ENCODE measurements around the gene ME3. TPM values are rescaled to one million over a fixed set of nuclear protein-coding genes. Genes with fewer than 3 reads are reported as not detected.

ME3 gene
- total RNA-seq, 4 donors from 2014 or later = 1.9 to 18.3 (median 5.6) TPM

DNA sequence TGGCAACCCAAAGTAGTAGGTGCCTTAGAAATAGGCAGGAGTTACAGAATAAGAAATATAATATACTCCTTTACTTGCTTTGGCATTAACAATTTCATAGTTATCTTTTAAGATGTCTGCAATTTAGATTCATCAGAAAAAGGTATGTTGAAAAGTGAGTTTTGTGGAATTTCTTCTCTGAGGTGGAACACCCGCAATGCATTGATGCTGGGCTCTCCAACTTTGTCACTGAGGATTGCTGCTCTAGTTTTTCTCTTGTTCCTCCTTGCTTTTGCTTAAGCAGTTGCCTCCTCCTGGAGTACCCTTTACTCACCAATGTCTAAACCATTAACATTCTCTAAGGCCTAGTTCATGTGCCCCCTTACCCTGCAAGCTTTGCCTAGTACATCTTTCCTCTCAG, 14.1 kb upstream of the ME3 start:
- Histone ChIP-seq H3K9me3 (no peaks in the 10 kb centered on the region), H3K27ac (no peak overlapping the region), H3K4me3 (no peak overlapping the region), H3K27me3 (peaks cover 0 to 9% (median 0%) of the 10 kb centered on the region in 4 donors), H3K36me3 (no peaks in the 10 kb centered on the region), H3K4me1 (peaks cover 0 to 24% (median 0%) of the 10 kb centered on the region in 3 donors)
- WGBS, 2 donors = 90 to 100% methylated on average over 1 of the region's 1 CpG
- intact Hi-C loops (cut with DNase I) = no loop called here
- TF ChIP-seq, protein P1, sequence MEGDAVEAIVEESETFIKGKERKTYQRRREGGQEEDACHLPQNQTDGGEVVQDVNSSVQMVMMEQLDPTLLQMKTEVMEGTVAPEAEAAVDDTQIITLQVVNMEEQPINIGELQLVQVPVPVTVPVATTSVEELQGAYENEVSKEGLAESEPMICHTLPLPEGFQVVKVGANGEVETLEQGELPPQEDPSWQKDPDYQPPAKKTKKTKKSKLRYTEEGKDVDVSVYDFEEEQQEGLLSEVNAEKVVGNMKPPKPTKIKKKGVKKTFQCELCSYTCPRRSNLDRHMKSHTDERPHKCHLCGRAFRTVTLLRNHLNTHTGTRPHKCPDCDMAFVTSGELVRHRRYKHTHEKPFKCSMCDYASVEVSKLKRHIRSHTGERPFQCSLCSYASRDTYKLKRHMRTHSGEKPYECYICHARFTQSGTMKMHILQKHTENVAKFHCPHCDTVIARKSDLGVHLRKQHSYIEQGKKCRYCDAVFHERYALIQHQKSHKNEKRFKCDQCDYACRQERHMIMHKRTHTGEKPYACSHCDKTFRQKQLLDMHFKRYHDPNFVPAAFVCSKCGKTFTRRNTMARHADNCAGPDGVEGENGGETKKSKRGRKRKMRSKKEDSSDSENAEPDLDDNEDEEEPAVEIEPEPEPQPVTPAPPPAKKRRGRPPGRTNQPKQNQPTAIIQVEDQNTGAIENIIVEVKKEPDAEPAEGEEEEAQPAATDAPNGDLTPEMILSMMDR (IDR thresholded peaks at IDR 0.05) = no peak
- TF ChIP-seq POLR2A (IDR thresholded peaks at IDR 0.05) = no peak
- no peak for DNase-seq

DNA sequence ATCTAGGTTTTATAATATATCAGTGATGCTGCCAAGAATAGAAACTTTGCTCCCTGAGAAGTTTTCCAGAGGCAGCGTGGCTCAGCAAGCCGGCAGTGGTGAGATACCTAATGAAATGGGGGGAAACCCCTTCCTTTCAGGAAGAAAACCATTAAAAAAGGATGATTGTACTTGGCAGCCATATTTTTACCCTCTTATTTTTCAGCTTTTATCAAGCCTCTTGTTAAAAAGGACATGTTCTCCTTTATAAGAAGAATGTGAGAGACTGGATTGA, 9.0 kb upstream of the ME3 start:
- peak overlapping the region in 2 of 4 donors; percentile 39 to 48 for H3K27ac ChIP-seq
- TF ChIP-seq, protein P1 (IDR thresholded peaks at IDR 0.05) = no peak
- TF ChIP-seq POLR2A (IDR thresholded peaks at IDR 0.05) = no peak
- no peak for DNase-seq

DNA sequence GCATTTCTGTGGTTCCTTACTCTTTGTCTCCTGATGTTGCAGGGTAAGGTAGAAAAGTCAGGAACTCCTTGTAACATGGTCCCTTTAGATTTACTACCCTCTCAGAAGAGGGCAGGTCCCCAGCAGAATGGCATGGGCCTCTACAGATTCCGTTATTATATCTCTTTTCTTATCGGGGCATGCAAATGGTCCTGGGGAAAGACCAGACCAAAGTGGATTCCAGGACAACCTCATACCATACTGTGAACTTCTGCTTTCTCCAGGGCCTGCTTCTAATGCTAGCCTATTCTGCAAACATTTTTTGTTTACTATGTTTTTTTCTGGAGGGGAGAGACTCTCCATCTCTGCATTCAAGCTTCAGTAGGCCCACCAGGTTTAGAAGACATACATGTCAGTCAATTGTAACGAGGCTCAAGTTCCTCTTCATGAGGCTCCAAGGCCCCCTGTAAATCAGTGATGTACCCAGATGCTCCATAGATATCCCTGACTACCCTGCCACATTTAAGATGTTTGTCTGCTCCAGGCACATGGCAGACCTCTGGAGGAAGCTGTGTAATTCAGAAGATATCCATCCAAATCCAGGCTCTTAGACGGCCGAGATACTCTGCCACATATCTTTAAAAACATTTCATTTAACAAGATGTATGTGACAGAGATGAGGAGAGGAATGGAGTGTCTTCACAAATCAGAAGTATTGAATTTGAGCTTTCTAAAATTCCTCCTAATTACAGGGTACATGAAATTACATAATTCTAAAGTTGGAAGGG, 8.5 kb upstream of the ME3 start:
- Histone ChIP-seq H3K27ac (peak overlapping the region in 2 of 4 donors; percentile 39 to 48), H3K9me3 (no peaks in the 10 kb centered on the region), H3K4me3 (no peak overlapping the region), H3K36me3 (no peaks in the 10 kb centered on the region), H3K4me1 (peaks cover 0 to 9% (median 0%) of the 10 kb centered on the region in 3 donors), H3K27me3 (peaks cover 0 to 9% (median 0%) of the 10 kb centered on the region in 4 donors)
- no peak for TF ChIP-seq POLR2A (IDR thresholded peaks at IDR 0.05)
- TF ChIP-seq, protein P1 (IDR thresholded peaks at IDR 0.05) = no peak
- no peak for DNase-seq
- intact Hi-C loops (cut with DNase I) = no loop called here
- 79 to 80% methylated on average over 5 of the region's 5 CpGs for WGBS, 2 donors

More for the DNA sequence above, 9.0 kb upstream of the ME3 start:
- WGBS, 2 donors = 24 to 56% methylated on average over 2 of the region's 2 CpGs
- H3K4me3 ChIP-seq = no peak overlapping the region
- H3K9me3 ChIP-seq = no peaks in the 10 kb centered on the region
- intact Hi-C loops (cut with DNase I) = no loop called here
- H3K36me3 ChIP-seq = no peaks in the 10 kb centered on the region
- peaks cover 0 to 9% (median 0%) of the 10 kb centered on the region in 4 donors for H3K27me3 ChIP-seq
- H3K4me1 ChIP-seq = peaks cover 0 to 4% (median 0%) of the 10 kb centered on the region in 3 donors

DNA sequence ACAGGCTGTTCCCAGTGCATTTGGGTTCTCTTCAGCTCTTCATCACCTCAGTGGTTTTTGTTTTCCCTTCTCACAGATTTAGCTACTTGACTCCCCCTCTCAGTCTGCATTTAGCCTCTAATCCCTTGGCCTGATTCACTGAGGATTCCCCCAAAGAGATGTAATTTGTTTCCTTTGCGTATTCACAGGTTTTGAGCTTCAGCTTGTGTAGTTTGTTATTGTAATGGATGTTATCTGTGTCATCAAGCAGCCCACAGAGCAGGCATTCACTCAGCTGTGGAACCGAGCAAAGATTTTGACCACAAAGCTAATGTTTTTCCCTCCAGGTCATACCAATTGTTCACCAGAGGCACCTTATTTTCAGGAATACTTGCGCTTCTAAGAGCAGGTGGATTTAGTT, 6.4 kb upstream of the ME3 start:
- Histone ChIP-seq H3K9me3 (no peaks in the 10 kb centered on the region), H3K27me3 (peaks cover 0 to 9% (median 0%) of the 10 kb centered on the region in 4 donors), H3K4me3 (no peak overlapping the region), H3K27ac (peak overlapping the region in 3 of 4 donors; percentile 21 to 37 (median 30)), H3K36me3 (no peaks in the 10 kb centered on the region), H3K4me1 (peaks cover 0 to 11% (median 3%) of the 10 kb centered on the region in 3 donors)
- intact Hi-C loops (cut with DNase I) = loop anchor here (10.0 kb wide), 1 partner anchor 126 kb away; the partner anchor contains the start of gene PRSS23
- no peak for DNase-seq
- WGBS, 2 donors = 54 to 63% methylated on average over 3 of the region's 3 CpGs
- TF ChIP-seq, protein P1 (IDR thresholded peaks at IDR 0.05) = no peak
- TF ChIP-seq POLR2A (IDR thresholded peaks at IDR 0.05) = no peak

DNA sequence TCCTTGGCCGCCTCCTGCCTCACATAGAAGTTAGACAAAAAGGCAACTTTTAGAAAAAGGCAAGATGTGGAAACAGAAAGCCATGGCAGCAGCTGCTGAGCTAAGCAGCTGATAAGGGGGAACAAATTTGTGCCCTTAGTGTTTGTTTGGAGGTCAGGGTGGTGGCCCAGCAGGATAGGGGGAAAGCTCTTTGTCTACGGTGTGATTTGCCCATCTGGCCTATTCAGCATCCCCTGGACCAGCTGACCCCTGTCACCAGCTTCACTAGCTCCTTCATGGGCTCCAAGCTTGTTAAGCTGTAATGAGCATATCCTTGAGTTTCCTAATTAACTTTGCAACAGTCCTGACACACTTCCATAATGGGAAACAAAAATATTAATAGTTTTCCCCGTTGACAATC, 5.9 kb upstream of the ME3 start:
- DNase-seq = no peak
- WGBS, 2 donors = 70 to 79% methylated on average over 3 of the region's 3 CpGs
- intact Hi-C loops (cut with DNase I) = loop anchor here (10.0 kb wide), 1 partner anchor 127 kb away; the partner anchor contains the start of gene PRSS23
- H3K4me1 ChIP-seq = peaks cover 0 to 16% (median 3%) of the 10 kb centered on the region in 3 donors
- no peak overlapping the region for H3K4me3 ChIP-seq
- H3K9me3 ChIP-seq = no peaks in the 10 kb centered on the region
- TF ChIP-seq, protein P1 (IDR thresholded peaks at IDR 0.05) = no peak
- no peak for TF ChIP-seq POLR2A (IDR thresholded peaks at IDR 0.05)
- H3K27ac ChIP-seq = peak overlapping the region in 3 of 4 donors; percentile 21 to 37 (median 30)
- H3K27me3 ChIP-seq = peaks cover 0 to 9% (median 0%) of the 10 kb centered on the region in 4 donors
- no peaks in the 10 kb centered on the region for H3K36me3 ChIP-seq
